Esophagus squamous epithelium (tissue), 5 donors: ENCODE results near the gene MAST3. TPM values are rescaled to one million over a fixed set of nuclear protein-coding genes. Genes with fewer than 3 reads are reported as not detected.
A peak's percentile ranks its signal among the peaks of the same experiment; 100 is the strongest.
"Not testable (repeated sequence)": the region's sequence is repeated elsewhere in the genome, so short reads cannot be mapped to it uniquely, and the experiment has no call there.

Experiments used
- DNase-seq: peaks from one replicate; lab custom pipeline; 2025; lab: John Stamatoyannopoulos, UW
- H3K27ac ChIP-seq, 4 donors: fragments of 200-600 bp; sonication (generic); one replicate each; pipeline ENCODE4 v1.5.1; 2016 to 2019; ENCODE audit warnings: mild to moderate bottlenecking in 1 of 4
- H3K27me3 ChIP-seq, 4 donors: fragments of 200-600 bp; sonication (generic); 1 replicate in 3 of 4; 2 replicates in 1 of 4; pipeline versions ENCODE4 v1.5.1 to v1.6.0; 2017 to 2021; ENCODE audit warnings: antibody characterized with exemption in 1 of 4
- H3K36me3 ChIP-seq, 3 donors: fragments of 200-600 bp; sonication (generic); one replicate each; pipeline ENCODE4 v1.5.1; 2016 to 2019
- H3K4me1 ChIP-seq, 3 donors: fragments of 200-600 bp; sonication (generic); one replicate each; pipeline ENCODE4 v1.5.1; 2017 to 2019
- H3K4me3 ChIP-seq, 4 donors: fragments of 200-600 bp; sonication (generic); 1 replicate in 3 of 4; 2 replicates in 1 of 4; pipeline ENCODE4 v1.5.1; 2016 to 2019; ENCODE audit warnings: mild to moderate bottlenecking in 2 of 4, moderate library complexity in 1 of 4
- H3K9me3 ChIP-seq, 3 donors: fragments of 200-600 bp; sonication (generic); one replicate each; pipeline ENCODE4 v1.5.1; 2016 to 2019
- CTCF ChIP-seq, 6 experiments: fragments of 450-650 bp in 4 of 6; fragments of 200-600 bp in 2 of 6; sonication (generic) in 2 of 6; IDR thresholded peaks; one replicate each; pipeline ENCODE4 v1.5.1; 2016 to 2019; ENCODE audit warnings: antibody characterized with exemption in 6 of 6, mild to moderate bottlenecking in 4 of 6, moderate library complexity in 4 of 6
- POLR2A ChIP-seq, 4 donors: fragments of 450-650 bp; IDR thresholded peaks; one replicate each; pipeline ENCODE4 v1.6.1; 2017; ENCODE audit warnings: antibody characterized with exemption in 4 of 4, mild to moderate bottlenecking in 4 of 4, moderate library complexity in 3 of 4
- WGBS, 2 donors: methylation state at CpG; one replicate each; pipeline ENCODE4 v1.1.5; 2018; 5-methylcytosine and 5-hydroxymethylcytosine counted together
- intact Hi-C: fragments of 100-400 bp; cut with DNase I; formaldehyde crosslinking; loops from one replicate; pipeline ENCODE4 v1.15.0; 2022
- total RNA-seq, 4 donors: library from RNA; depleted of rRNA; stranded (reverse); fragments of >200 nt; gene quantifications; one replicate each; pipeline ENCODE4 v1.1.0, GENCODE V29; 2016
- donor health status: DM: yes; HTN: yes; CAD: no.

MAST3 gene
- total RNA-seq, 4 donors from 2014 or later: 2.3 to 4.8 (median 4.1) TPM

- intact Hi-C loops: no loop called here
- Histone ChIP-seq H3K9me3 (no peaks in the 10 kb centered on the region), H3K4me1 (peaks cover 24 to 34% (median 30%) of the 10 kb centered on the region in 3 donors), H3K27ac (no peak overlapping the region), H3K36me3 (no peaks in the 10 kb centered on the region), H3K4me3 (no peak overlapping the region), H3K27me3 (peaks cover 0 to 37% (median 0%) of the 10 kb centered on the region in 4 donors)
- TF ChIP-seq POLR2A (IDR thresholded peaks at IDR 0.05): no peak
- no peak for TF ChIP-seq CTCF (IDR thresholded peaks at IDR 0.05)
- WGBS, 2 donors: 33 to 78% methylated on average over 3 of the region's 3 CpGs
- no peak for DNase-seq
Observed at GRCh38 chr19:18101268-18101667, 3.7 kb downstream of the MAST3 start.

GRCh38 chr19:18102916-18103542 lies 5.5 kb downstream of the MAST3 start:
- intact Hi-C loops: no loop called here
- TF ChIP-seq CTCF (IDR thresholded peaks at IDR 0.05): no peak
- TF ChIP-seq POLR2A (IDR thresholded peaks at IDR 0.05): no peak
- Histone ChIP-seq H3K36me3 (no peaks in the 10 kb centered on the region), H3K9me3 (no peaks in the 10 kb centered on the region), H3K27me3 (peaks cover 0 to 32% (median 0%) of the 10 kb centered on the region in 4 donors), H3K27ac (no peak overlapping the region), H3K4me1 (peaks cover 21 to 25% (median 23%) of the 10 kb centered on the region in 3 donors), H3K4me3 (no peak overlapping the region)
- 83 to 85% methylated on average over 8 to 11 of the region's 15 CpGs for WGBS, 2 donors
- no peak for DNase-seq

GRCh38 chr19:18104793-18105131 lies 7.2 kb downstream of the MAST3 start:
- Histone ChIP-seq H3K27ac (peak overlapping the region in 2 of 4 donors; percentile 65 to 80), H3K27me3 (peaks cover 0 to 20% (median 0%) of the 10 kb centered on the region in 4 donors), H3K4me1 (peaks cover 7 to 17% (median 15%) of the 10 kb centered on the region in 3 donors), H3K4me3 (peak overlapping the region in 3 of 4 donors; percentile 16 to 57 (median 40)), H3K36me3 (no peaks in the 10 kb centered on the region), H3K9me3 (no peaks in the 10 kb centered on the region)
- TF ChIP-seq POLR2A (IDR thresholded peaks at IDR 0.05) (no peak), CTCF (IDR thresholded peaks at IDR 0.05) (no peak)
- 67 to 70% methylated on average over 5 of the region's 5 CpGs for WGBS, 2 donors
- DNase-seq: no peak
- intact Hi-C loops: no loop called here

GRCh38 chr19:18105259-18105658 lies 7.7 kb downstream of the MAST3 start:
- H3K27ac ChIP-seq, intact Hi-C loops, H3K4me3 ChIP-seq, H3K36me3 ChIP-seq, H3K9me3 ChIP-seq, DNase-seq: not testable (repeated sequence)
- Histone ChIP-seq H3K4me1 (peaks cover 8 to 22% (median 20%) of the 10 kb centered on the region in 3 donors), H3K27me3 (peaks cover 0 to 22% (median 0%) of the 10 kb centered on the region in 4 donors)
- 57 to 80% methylated on average over 5 to 7 of the region's 7 CpGs for WGBS, 2 donors

- DNase-seq: no peak
- TF ChIP-seq POLR2A (IDR thresholded peaks at IDR 0.05): no peak
- TF ChIP-seq CTCF (IDR thresholded peaks at IDR 0.05): no peak
- WGBS, 2 donors: 86 to 93% methylated on average over 4 to 6 of the region's 9 CpGs
- intact Hi-C loops: no loop called here
- Histone ChIP-seq H3K4me1 (peaks cover 13 to 32% (median 29%) of the 10 kb centered on the region in 3 donors), H3K4me3 (no peak overlapping the region), H3K9me3 (no peaks in the 10 kb centered on the region), H3K27ac (no peak overlapping the region), H3K36me3 (no peaks in the 10 kb centered on the region), H3K27me3 (peaks cover 0 to 15% (median 0%) of the 10 kb centered on the region in 4 donors)
Observed at GRCh38 chr19:18107235-18107634, 9.7 kb downstream of the MAST3 start.
